ENCODE measurements around the gene RNF126.

DNA sequence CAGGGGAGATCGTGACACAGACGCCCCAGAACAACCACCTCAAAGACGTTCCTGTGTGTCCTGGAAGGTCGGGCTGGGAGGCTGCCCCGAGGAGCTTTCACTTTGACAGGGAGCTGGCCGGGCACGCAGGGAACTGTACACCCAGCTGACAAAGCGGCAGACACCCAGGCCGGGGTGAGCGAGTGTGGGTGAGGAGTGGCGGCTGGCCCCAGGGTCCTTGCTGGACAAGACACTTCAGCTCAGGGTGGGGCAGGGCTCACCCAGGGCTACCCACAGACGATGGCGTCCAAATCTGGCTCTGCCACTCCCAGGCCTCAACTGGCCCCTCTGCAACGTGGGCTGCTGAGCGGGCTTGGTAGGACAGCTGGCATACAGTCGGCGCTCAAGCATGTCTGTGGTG is 21.3 kb downstream of the RNF126 start:
- TF ChIP-seq, protein P1, sequence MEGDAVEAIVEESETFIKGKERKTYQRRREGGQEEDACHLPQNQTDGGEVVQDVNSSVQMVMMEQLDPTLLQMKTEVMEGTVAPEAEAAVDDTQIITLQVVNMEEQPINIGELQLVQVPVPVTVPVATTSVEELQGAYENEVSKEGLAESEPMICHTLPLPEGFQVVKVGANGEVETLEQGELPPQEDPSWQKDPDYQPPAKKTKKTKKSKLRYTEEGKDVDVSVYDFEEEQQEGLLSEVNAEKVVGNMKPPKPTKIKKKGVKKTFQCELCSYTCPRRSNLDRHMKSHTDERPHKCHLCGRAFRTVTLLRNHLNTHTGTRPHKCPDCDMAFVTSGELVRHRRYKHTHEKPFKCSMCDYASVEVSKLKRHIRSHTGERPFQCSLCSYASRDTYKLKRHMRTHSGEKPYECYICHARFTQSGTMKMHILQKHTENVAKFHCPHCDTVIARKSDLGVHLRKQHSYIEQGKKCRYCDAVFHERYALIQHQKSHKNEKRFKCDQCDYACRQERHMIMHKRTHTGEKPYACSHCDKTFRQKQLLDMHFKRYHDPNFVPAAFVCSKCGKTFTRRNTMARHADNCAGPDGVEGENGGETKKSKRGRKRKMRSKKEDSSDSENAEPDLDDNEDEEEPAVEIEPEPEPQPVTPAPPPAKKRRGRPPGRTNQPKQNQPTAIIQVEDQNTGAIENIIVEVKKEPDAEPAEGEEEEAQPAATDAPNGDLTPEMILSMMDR (IDR thresholded peaks at IDR 0.05; ENCODE audit: insufficient read depth, low read depth, low read length): no peak
- no peak for TF ChIP-seq EZH2 (IDR thresholded peaks at IDR 0.05; ENCODE audit: insufficient read depth, low read length)

Measured in astrocyte (in vitro differentiated cells and primary cell).